H9 (cell line): ENCODE measurements around the gene RAB11FIP5. TPM values are rescaled to one million over a fixed set of nuclear protein-coding genes. Genes with fewer than 3 reads are reported as not detected.

Experiments used
- DNase-seq: peaks from one replicate; pipeline ENCODE4 v3.0.0-alpha.2; 2017
- H2AFZ ChIP-seq: one replicate; pipeline ENCODE4 v1.6.1; 2013; ENCODE audit warnings: mild to moderate bottlenecking, low read length, control low read depth, moderate library complexity
- H2AK5ac ChIP-seq: 2 replicates; pipeline ENCODE4 v1.6.1; 2013; ENCODE audit warnings: low read length, control low read depth, mixed read lengths; ENCODE audit not compliant: insufficient read length
- H2BK120ac ChIP-seq: one replicate; pipeline ENCODE4 v1.6.1; 2013; ENCODE audit warnings: low read depth, mild to moderate bottlenecking, low read length, control low read depth, inconsistent platforms; ENCODE audit not compliant: poor library complexity, severe bottlenecking
- H2BK12ac ChIP-seq: 2 replicates; pipeline ENCODE4 v1.6.1; 2013; ENCODE audit warnings: low read length, control low read depth, mixed read lengths, low read depth; ENCODE audit not compliant: insufficient read length
- H2BK15ac ChIP-seq: 2 replicates; pipeline ENCODE4 v1.6.1; 2013; ENCODE audit warnings: low read depth, low read length, control low read depth
- H2BK20ac ChIP-seq: one replicate; pipeline ENCODE4 v1.6.1; 2013; ENCODE audit warnings: low read depth, mild to moderate bottlenecking, low read length, control low read depth, inconsistent platforms; ENCODE audit not compliant: poor library complexity, severe bottlenecking
- H2BK5ac ChIP-seq: 2 replicates; pipeline ENCODE4 v1.6.1; 2013; ENCODE audit warnings: low read length, control low read depth, mixed read lengths; ENCODE audit not compliant: insufficient read length
- H3K14ac ChIP-seq: 2 replicates; pipeline ENCODE4 v1.6.1; 2013; ENCODE audit warnings: low read length, control low read depth; ENCODE audit not compliant: insufficient read depth
- H3K18ac ChIP-seq: 2 replicates; pipeline ENCODE4 v1.6.1; 2013; ENCODE audit warnings: low read depth, mild to moderate bottlenecking, mixed read lengths, low read length, control low read depth; ENCODE audit not compliant: insufficient read length
- H3K23ac ChIP-seq: 2 replicates; pipeline ENCODE4 v1.6.1; 2013; ENCODE audit warnings: low read length, control low read depth, mixed read lengths, low read depth; ENCODE audit not compliant: insufficient read length
- H3K23me2 ChIP-seq: 2 replicates; pipeline ENCODE4 v1.6.1; 2013; ENCODE audit warnings: low read depth, mild to moderate bottlenecking, mixed read lengths, low read length, control low read depth; ENCODE audit not compliant: insufficient read length, poor library complexity, severe bottlenecking
- H3K27ac ChIP-seq: 2 replicates; pipeline ENCODE4 v1.5.1; 2013; ENCODE audit warnings: low read length, control low read depth, mixed read lengths, low read depth; ENCODE audit not compliant: insufficient read length
- H3K27me3 ChIP-seq: 2 replicates; pipeline ENCODE4 v1.6.1; 2013; ENCODE audit warnings: low read length, control low read depth, inconsistent platforms; ENCODE audit not compliant: insufficient read depth
- H3K4ac ChIP-seq: 2 replicates; pipeline ENCODE4 v1.6.1; 2013; ENCODE audit warnings: low read depth, mild to moderate bottlenecking, control low read depth, inconsistent platforms, low read length, moderate library complexity
- H3K4me1 ChIP-seq: 2 replicates; pipeline ENCODE4 v1.6.1; 2013; ENCODE audit warnings: low read length, control low read depth, inconsistent platforms; ENCODE audit not compliant: insufficient read depth
- H3K4me2 ChIP-seq: 2 replicates; pipeline ENCODE4 v1.6.1; 2013; ENCODE audit warnings: low read length, control low read depth, mixed read lengths; ENCODE audit not compliant: insufficient read length, insufficient read depth
- H3K56ac ChIP-seq: 2 replicates; pipeline ENCODE4 v1.6.1; 2013; ENCODE audit warnings: low read depth, mild to moderate bottlenecking, mixed read lengths, low read length, control low read depth; ENCODE audit not compliant: insufficient read length
- H3K79me1 ChIP-seq: 2 replicates; pipeline ENCODE4 v1.6.1; 2013; ENCODE audit warnings: low read depth, mild to moderate bottlenecking, moderate library complexity, low read length, control low read depth, inconsistent platforms; ENCODE audit not compliant: insufficient read depth, poor library complexity, severe bottlenecking
- H3K79me2 ChIP-seq: 2 replicates; pipeline ENCODE4 v1.6.1; 2013; ENCODE audit warnings: low read length, control low read depth, inconsistent platforms; ENCODE audit not compliant: insufficient read depth
- H3K9ac ChIP-seq: 2 replicates; pipeline ENCODE4 v1.6.1; 2013; ENCODE audit warnings: low read length, control low read depth, mixed read lengths; ENCODE audit not compliant: insufficient read length; ENCODE audit errors: extremely low read depth
- H3K9me3 ChIP-seq: one replicate; pipeline ENCODE4 v1.6.1; 2013; ENCODE audit warnings: low read depth, low read length, inconsistent platforms; ENCODE audit not compliant: control insufficient read depth
- H3T11ph ChIP-seq: one replicate; pipeline ENCODE4 v1.6.1; 2013; ENCODE audit warnings: mild to moderate bottlenecking, low read length, control low read depth, inconsistent platforms
- H4K20me1 ChIP-seq: one replicate; pipeline ENCODE4 v1.6.1; 2013; ENCODE audit not compliant: control insufficient read depth, insufficient read length, insufficient read depth
- H4K5ac ChIP-seq: 2 replicates; pipeline ENCODE4 v1.6.1; 2013; ENCODE audit warnings: low read depth, mild to moderate bottlenecking, mixed read lengths, low read length, control low read depth; ENCODE audit not compliant: insufficient read length
- H4K8ac ChIP-seq: replicated peaks from 2 replicates; pipeline ENCODE4 v1.6.1; 2013; ENCODE audit warnings: low read length, control low read depth, mixed read lengths, low read depth; ENCODE audit not compliant: insufficient read length
- H4K91ac ChIP-seq: 2 replicates; pipeline ENCODE4 v1.6.1; 2013; ENCODE audit warnings: low read depth, mild to moderate bottlenecking, moderate library complexity, mixed read lengths, low read length, control low read depth; ENCODE audit not compliant: insufficient read length
- H3K27ac Mint-ChIP-seq, 3 experiments: 2 replicates in 2 of 3; 3 replicates in 1 of 3; pipeline ENCODE4 v1.8.0; 2020 to 2021; ENCODE audit warnings: mixed read lengths in 3 of 3, mild to moderate bottlenecking in 1 of 3, moderate library complexity in 1 of 3
- H3K27me3 Mint-ChIP-seq: 2 replicates; pipeline ENCODE4 v1.8.0; 2021; ENCODE audit warnings: low read depth, mild to moderate bottlenecking, moderate library complexity, mixed read lengths
- H3K36me3 Mint-ChIP-seq, 3 experiments: 2 replicates in 2 of 3; 3 replicates in 1 of 3; pipeline ENCODE4 v1.8.0; 2020 to 2021; ENCODE audit warnings: low read depth in 3 of 3, mixed read lengths in 3 of 3; ENCODE audit not compliant: insufficient read depth in 1 of 3
- H3K4me1 Mint-ChIP-seq, 2 experiments: 2 replicates each; pipeline ENCODE4 v1.8.0; 2020; ENCODE audit warnings: mixed read lengths in 2 of 2
- H3K4me3 Mint-ChIP-seq, 2 experiments: 2 replicates in 1 of 2; 3 replicates in 1 of 2; pipeline ENCODE4 v1.8.0; 2020 to 2021; ENCODE audit warnings: mild to moderate bottlenecking in 2 of 2, mixed read lengths in 2 of 2, moderate library complexity in 1 of 2
- H3K9me3 Mint-ChIP-seq, 2 experiments: 2 replicates in 1 of 2; 3 replicates in 1 of 2; pipeline ENCODE4 v1.8.0; 2020; ENCODE audit warnings: mild to moderate bottlenecking in 2 of 2, mixed read lengths in 2 of 2, moderate library complexity in 1 of 2
- CTCF ChIP-seq: fragments of 200-600 bp; sonication (generic); conservative IDR thresholded peaks from 3 replicates; pipeline ENCODE4 v1.8.0; 2021; ENCODE audit warnings: antibody characterized with exemption, mild to moderate bottlenecking
- WGBS: extraction: QIAGEN DNeasy Blood & Tissue Kit; methylation state at CpG from one replicate; pipeline ENCODE4 v1.1.7; 2013; ENCODE audit warnings: missing lambda C conversion rate, low lambda C conversion rate, mixed read lengths; ENCODE audit not compliant: insufficient read length; ENCODE audit errors: extremely low coverage; 5-methylcytosine and 5-hydroxymethylcytosine counted together
- total RNA-seq: library from RNA; stranded (reverse); gene quantifications from 2 replicates; pipeline ENCODE4 v1.2.1, GENCODE V29; 2021

Gene RAB11FIP5
- total RNA-seq, 1 experiment from 2014 or later, result 7.1 TPM

- Histone ChIP-seq H3K14ac (no peak overlapping the region; the same call in 1 of the 2 replicates), H3K23me2 (no peaks in the 10 kb centered on the region), H3K4me1 (no peaks in the 10 kb centered on the region), H2AK5ac (no peak overlapping the region), H4K5ac (no peak overlapping the region), H3K23ac (no peak overlapping the region), H3T11ph (no peak overlapping the region), H3K9me3 (no peaks in the 10 kb centered on the region), H3K79me1 (no peaks in the 10 kb centered on the region), H3K27me3 (no peaks in the 10 kb centered on the region), H3K56ac (no peak overlapping the region), H3K4ac (no peak overlapping the region), H4K91ac (no peak overlapping the region), H2AFZ (no peak overlapping the region), H4K8ac (no peak overlapping the region), H3K79me2 (no peaks in the 10 kb centered on the region), H4K20me1 (no peaks in the 10 kb centered on the region), H3K9ac (no peak overlapping the region), H2BK120ac (no peak overlapping the region), H2BK12ac (no peak overlapping the region), H3K18ac (no peak overlapping the region), H3K27ac (no peak overlapping the region), H3K4me2 (no peak overlapping the region), H2BK20ac (no peak overlapping the region), H2BK5ac (no peak overlapping the region), H2BK15ac (no peak overlapping the region)
- no peaks in the 10 kb centered on the region for H3K9me3 Mint-ChIP-seq
- WGBS, result no CpG with 5 or more reads among the region's 14 CpGs
- H3K4me1 Mint-ChIP-seq, result peaks cover 12 to 14% of the 10 kb centered on the region in 2 experiments
- no peak for DNase-seq
- peaks cover 3 to 5% (median 5%) of the 10 kb centered on the region in 3 experiments; a peak in 4 of 7 replicates for H3K36me3 Mint-ChIP-seq
- H3K27me3 Mint-ChIP-seq, result no peaks in the 10 kb centered on the region
- TF ChIP-seq CTCF, result no peak
- no peak overlapping the region; a peak in 1 of 7 replicates for H3K27ac Mint-ChIP-seq
- H3K4me3 Mint-ChIP-seq, result no peak overlapping the region
Observed at GRCh38 chr2:73088703-73089102, 24.0 kb downstream of the RAB11FIP5 start.
